Osteoblast (primary cell): ENCODE measurements around the gene CAMK1G. TPM values are rescaled to one million over a fixed set of nuclear protein-coding genes. Genes with fewer than 3 reads are reported as not detected.

Source experiments
- DNase-seq: peaks from one replicate; pipeline ENCODE4 v3.0.0; 2011; ENCODE audit warnings: low spot score, mixed read lengths; ENCODE audit not compliant: insufficient read length; ENCODE audit errors: missing footprints
- H2AFZ ChIP-seq: 2 replicates; pipeline ENCODE4 v1.6.0; 2011; ENCODE audit warnings: mild to moderate bottlenecking, low read length
- H3K27ac ChIP-seq: 2 replicates; pipeline ENCODE4 v1.5.1; 2011; ENCODE audit warnings: mild to moderate bottlenecking, low read depth, low read length, moderate library complexity
- H3K27me3 ChIP-seq: 2 replicates; pipeline ENCODE4 v1.6.0; 2012; ENCODE audit warnings: mild to moderate bottlenecking, control low read depth, inconsistent platforms, low read length, moderate library complexity; ENCODE audit not compliant: insufficient read depth
- H3K36me3 ChIP-seq: 2 replicates; pipeline ENCODE4 v1.5.1; 2011; ENCODE audit warnings: mild to moderate bottlenecking, low read length, control low read depth, moderate library complexity; ENCODE audit not compliant: insufficient read depth
- H3K4me1 ChIP-seq: 2 replicates; pipeline ENCODE4 v1.5.1; 2011; ENCODE audit warnings: mild to moderate bottlenecking, low read length, control low read depth, moderate library complexity; ENCODE audit not compliant: insufficient read depth
- H3K4me2 ChIP-seq: 2 replicates; pipeline ENCODE4 v1.6.0; 2011; ENCODE audit warnings: mild to moderate bottlenecking, low read length; ENCODE audit not compliant: insufficient read depth
- H3K4me3 ChIP-seq: fragments of 200-600 bp; sonication (generic); 3 replicates; pipeline ENCODE4 v1.5.1; 2012; ENCODE audit warnings: mild to moderate bottlenecking, low read length, inconsistent platforms; ENCODE audit not compliant: insufficient read depth
- H3K79me2 ChIP-seq: 2 replicates; pipeline ENCODE4 v1.6.0; 2012; ENCODE audit warnings: mild to moderate bottlenecking, low read length, control low read depth, inconsistent platforms; ENCODE audit not compliant: insufficient read depth
- H3K9me3 ChIP-seq: 2 replicates; pipeline ENCODE4 v1.5.1; 2011; ENCODE audit warnings: low read depth, low read length, control low read depth
- H4K20me1 ChIP-seq: 2 replicates; pipeline ENCODE4 v1.6.0; 2012; ENCODE audit warnings: mild to moderate bottlenecking, low read length, control low read depth; ENCODE audit not compliant: insufficient read depth
- total RNA-seq: library from RNA; depleted of rRNA; stranded (reverse); fragments of >200 nt; gene quantifications from 2 replicates; pipeline ENCODE4 v1.2.3, GENCODE V29; 2012
- TF ChIP-seq, protein P1 (sequence below): IDR thresholded peaks from 2 replicates; pipeline ENCODE4 v1.5.1; 2011; ENCODE audit warnings: mild to moderate bottlenecking, low read depth, low read length, moderate library complexity; ENCODE audit errors: extremely low read depth

CAMK1G gene
- total RNA-seq, 1 donor, result 0.72 TPM

DNA sequence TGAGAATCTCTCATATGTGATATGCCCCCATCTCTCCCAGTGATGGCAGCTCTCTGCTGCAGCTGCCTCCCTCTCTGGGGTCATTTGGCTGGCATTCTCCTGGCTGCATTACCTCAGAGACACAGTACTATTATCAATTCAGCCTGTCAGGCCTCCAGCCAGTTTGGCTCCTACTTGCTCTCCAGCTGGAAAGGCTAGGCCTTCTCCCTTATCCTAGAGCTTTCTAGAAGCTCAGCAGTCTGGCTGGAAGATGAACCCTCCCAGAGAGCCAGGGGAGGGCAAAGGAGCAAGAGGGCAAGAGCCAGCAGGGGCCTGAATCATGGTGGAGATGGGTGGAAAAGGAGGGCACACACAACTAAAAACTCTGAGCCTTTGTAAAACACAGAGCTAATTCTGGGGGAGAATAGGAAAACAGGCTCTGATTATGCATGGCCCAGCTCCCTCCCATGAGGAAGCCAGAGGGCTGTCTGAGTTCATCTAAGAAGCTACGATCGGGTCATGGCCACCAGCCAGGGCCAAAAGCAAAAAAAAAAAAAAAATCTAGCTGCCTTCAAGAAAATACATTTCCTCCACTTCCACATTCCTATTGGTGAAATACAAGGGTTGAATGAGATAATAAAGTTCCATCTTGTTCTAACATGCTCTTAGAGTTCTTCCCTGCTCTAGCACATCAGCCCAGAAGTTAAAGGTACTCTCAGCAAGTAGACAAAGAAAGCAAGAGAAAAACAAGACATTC lies 59.9 kb downstream of the CAMK1G start:
- Histone ChIP-seq H4K20me1 (no peaks in the 10 kb centered on the region), H3K4me3 (no peak overlapping the region), H3K9me3 (no peaks in the 10 kb centered on the region), H3K79me2 (no peaks in the 10 kb centered on the region), H3K36me3 (no peaks in the 10 kb centered on the region), H3K4me2 (no peak overlapping the region), H2AFZ (peak overlapping the region; percentile 3), H3K4me1 (peaks cover 32% of the 10 kb centered on the region), H3K27ac (no peak overlapping the region), H3K27me3 (no peaks in the 10 kb centered on the region)
- TF ChIP-seq, protein P1, sequence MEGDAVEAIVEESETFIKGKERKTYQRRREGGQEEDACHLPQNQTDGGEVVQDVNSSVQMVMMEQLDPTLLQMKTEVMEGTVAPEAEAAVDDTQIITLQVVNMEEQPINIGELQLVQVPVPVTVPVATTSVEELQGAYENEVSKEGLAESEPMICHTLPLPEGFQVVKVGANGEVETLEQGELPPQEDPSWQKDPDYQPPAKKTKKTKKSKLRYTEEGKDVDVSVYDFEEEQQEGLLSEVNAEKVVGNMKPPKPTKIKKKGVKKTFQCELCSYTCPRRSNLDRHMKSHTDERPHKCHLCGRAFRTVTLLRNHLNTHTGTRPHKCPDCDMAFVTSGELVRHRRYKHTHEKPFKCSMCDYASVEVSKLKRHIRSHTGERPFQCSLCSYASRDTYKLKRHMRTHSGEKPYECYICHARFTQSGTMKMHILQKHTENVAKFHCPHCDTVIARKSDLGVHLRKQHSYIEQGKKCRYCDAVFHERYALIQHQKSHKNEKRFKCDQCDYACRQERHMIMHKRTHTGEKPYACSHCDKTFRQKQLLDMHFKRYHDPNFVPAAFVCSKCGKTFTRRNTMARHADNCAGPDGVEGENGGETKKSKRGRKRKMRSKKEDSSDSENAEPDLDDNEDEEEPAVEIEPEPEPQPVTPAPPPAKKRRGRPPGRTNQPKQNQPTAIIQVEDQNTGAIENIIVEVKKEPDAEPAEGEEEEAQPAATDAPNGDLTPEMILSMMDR, result no peak
- DNase-seq, result peak; percentile 66

DNA sequence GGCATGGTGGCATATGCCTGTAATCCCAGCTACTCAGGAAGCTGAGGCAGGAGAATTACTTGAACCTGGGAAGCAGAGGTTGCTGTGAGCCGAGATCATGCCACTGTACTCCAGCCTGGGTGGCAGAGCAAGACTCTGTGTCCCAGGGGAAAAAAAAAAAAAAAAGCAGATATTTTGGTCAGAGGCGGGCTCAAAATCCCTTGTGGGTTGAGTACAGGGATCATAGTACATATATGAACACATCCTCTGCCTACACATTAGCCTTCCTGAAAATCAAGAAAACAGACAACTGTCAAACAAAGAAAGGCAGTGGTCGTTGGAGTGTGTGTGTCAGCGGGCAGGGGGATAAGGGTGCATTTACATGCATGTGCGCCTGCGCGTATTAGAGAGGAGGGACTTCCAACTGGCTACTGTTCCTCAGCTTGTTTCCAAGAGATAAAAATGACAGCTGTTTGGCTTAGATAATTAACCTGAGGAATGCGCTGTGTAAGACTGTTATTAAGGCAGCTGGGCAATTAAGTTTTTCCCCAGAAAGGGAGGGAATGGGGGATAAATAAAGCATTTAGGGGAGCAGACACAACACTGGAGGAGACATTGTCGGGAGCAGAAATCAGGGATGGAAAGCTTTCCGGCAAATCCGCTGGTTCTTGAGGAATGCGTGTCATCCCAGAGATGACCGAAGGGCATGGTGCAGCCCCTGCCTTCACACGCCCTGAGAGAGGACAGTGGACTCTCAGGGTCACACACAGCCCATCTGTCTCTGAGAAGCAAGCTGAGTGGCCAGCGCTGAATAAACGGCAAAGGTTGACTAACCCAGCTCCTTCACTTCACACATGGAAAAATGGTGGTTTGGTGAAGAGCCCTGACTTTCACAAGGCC lies 62.3 kb downstream of the CAMK1G start:
- Histone ChIP-seq H3K79me2 (no peaks in the 10 kb centered on the region), H4K20me1 (no peaks in the 10 kb centered on the region), H2AFZ (no peak overlapping the region), H3K4me1 (peaks cover 56% of the 10 kb centered on the region), H3K9me3 (no peaks in the 10 kb centered on the region), H3K36me3 (no peaks in the 10 kb centered on the region), H3K4me2 (no peak overlapping the region), H3K27ac (no peak overlapping the region), H3K27me3 (no peaks in the 10 kb centered on the region), H3K4me3 (no peak overlapping the region)
- TF ChIP-seq, protein P1, result no peak
- no peak for DNase-seq

DNA sequence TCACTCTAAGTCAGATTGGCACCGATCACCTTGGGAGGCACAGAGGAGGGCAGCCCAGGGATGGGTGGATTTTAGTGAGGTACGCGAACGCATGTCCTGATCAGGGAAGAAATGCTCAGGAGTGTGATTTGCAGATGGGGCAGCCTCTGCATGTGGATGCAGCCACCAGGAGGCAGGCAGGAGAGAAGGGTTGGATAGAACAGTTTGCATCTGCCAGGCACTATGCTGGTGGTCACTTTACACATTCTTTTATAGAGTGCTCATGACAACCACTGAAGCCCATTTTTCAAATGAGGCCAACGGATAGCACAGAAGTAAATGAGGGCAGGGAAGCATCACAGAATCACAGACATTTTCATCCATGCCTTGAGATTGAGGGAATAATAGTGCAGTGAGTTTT lies 63.0 kb downstream of the CAMK1G start:
- H2AFZ ChIP-seq, result no peak overlapping the region
- no peaks in the 10 kb centered on the region for H3K9me3 ChIP-seq
- no peak overlapping the region for H3K27ac ChIP-seq
- no peaks in the 10 kb centered on the region for H4K20me1 ChIP-seq
- peak; percentile 50 for DNase-seq
- H3K79me2 ChIP-seq, result no peaks in the 10 kb centered on the region
- H3K4me3 ChIP-seq, result no peak overlapping the region
- no peak overlapping the region for H3K4me2 ChIP-seq
- H3K27me3 ChIP-seq, result no peaks in the 10 kb centered on the region
- TF ChIP-seq, protein P1, result peak; percentile 62
- H3K36me3 ChIP-seq, result no peaks in the 10 kb centered on the region
- H3K4me1 ChIP-seq, result peaks cover 63% of the 10 kb centered on the region

DNA sequence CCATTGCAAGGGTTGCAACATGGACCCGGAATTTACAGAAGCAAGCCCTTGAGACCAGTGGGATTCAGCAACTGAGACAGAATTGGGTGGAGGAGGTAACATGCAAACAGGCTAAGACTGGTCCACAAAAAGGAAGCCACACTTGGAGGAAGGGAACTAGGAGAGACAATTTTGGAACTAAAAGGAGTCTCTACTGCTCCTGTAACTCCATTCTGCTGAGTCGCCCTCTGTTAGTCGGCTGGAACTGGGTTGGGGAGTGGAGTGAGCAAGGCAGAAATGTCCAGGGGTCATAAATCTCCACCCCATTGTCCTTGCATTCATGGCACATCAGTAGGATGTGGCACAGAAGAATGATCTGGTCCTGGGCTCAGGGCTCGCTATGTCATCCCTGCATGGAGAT lies 63.6 kb downstream of the CAMK1G start:
- no peaks in the 10 kb centered on the region for H3K27me3 ChIP-seq
- no peak overlapping the region for H3K27ac ChIP-seq
- no peaks in the 10 kb centered on the region for H3K36me3 ChIP-seq
- H3K4me1 ChIP-seq, result peaks cover 60% of the 10 kb centered on the region
- H2AFZ ChIP-seq, result peak overlapping the region; percentile 13
- no peaks in the 10 kb centered on the region for H3K79me2 ChIP-seq
- no peak overlapping the region for H3K4me3 ChIP-seq
- H3K4me2 ChIP-seq, result no peak overlapping the region
- TF ChIP-seq, protein P1, result no peak
- H4K20me1 ChIP-seq, result no peaks in the 10 kb centered on the region
- DNase-seq, result peak; percentile 22
- no peaks in the 10 kb centered on the region for H3K9me3 ChIP-seq
